GM12892 (cell line): ENCODE measurements around the gene WFDC9.
"Not testable (repeated sequence)": the region's sequence is repeated elsewhere in the genome, so short reads cannot be mapped to it uniquely, and the experiment has no call there.

ENCODE experiments used
- DNase-seq: peaks from one replicate; pipeline ENCODE4 v3.0.0; 2011; ENCODE audit not compliant: insufficient read length
- FAIRE-seq: peaks from 2 replicates; lab custom pipeline; 2011; peaks lifted over from hg19 to GRCh38; lab: Jason Lieb, UNC
- POLR2A ChIP-seq: IDR thresholded peaks from 2 replicates; pipeline ENCODE4 v1.6.1; 2011; ENCODE audit warnings: low read depth, low read length, control low read depth
- POLR2AphosphoS5 ChIP-seq: IDR thresholded peaks from 2 replicates; pipeline ENCODE4 v1.6.1; 2011; ENCODE audit warnings: low read depth, low read length, control low read depth
- TAF1 ChIP-seq: IDR thresholded peaks from 2 replicates; pipeline ENCODE4 v1.6.1; 2011; ENCODE audit warnings: low read depth, mild to moderate bottlenecking, control low read depth, low read length, borderline replicate concordance

The WFDC9 gene

GRCh38 chr20:45583502-45583901 lies 47.6 kb downstream of the WFDC9 start:
- DNase-seq (no peak), FAIRE-seq (no peak)
- TF ChIP-seq TAF1 = no peak
- TF ChIP-seq POLR2A = no peak
- TF ChIP-seq POLR2AphosphoS5 = no peak

- DNase-seq = no peak
- TF ChIP-seq TAF1 = no peak
- TF ChIP-seq POLR2A = no peak
- TF ChIP-seq POLR2AphosphoS5 = no peak
- FAIRE-seq = no peak
These were observed 49.4 kb downstream of the WFDC9 start for GRCh38 chr20:45581702-45582101.

GRCh38 chr20:45579184-45579583 lies 51.9 kb downstream of the WFDC9 start, which contains the start of gene WFDC8:
WFDC8 (minus strand) TSS chr20:45579284; CDS start chr20:45579247, 37 bp downstream.
- TF ChIP-seq POLR2A (no peak), POLR2AphosphoS5 (no peak), TAF1 (no peak)
- no peak for FAIRE-seq

GRCh38 chr20:45578231-45578630 lies 52.9 kb downstream of the WFDC9 start:
- TF ChIP-seq POLR2A = no peak
- TF ChIP-seq TAF1 = no peak
- no peak for TF ChIP-seq POLR2AphosphoS5
- FAIRE-seq (no peak), DNase-seq (no peak)

More at GRCh38 chr20:45579184-45579583, 51.9 kb downstream of the WFDC9 start, which contains the start of gene WFDC8:
- no peak for DNase-seq

- FAIRE-seq = no peak
- no peak for DNase-seq
- no peak for TF ChIP-seq POLR2AphosphoS5
- no peak for TF ChIP-seq TAF1
- TF ChIP-seq POLR2A = no peak
These were observed 54.1 kb downstream of the WFDC9 start for GRCh38 chr20:45576995-45577394.

GRCh38 chr20:45575931-45576330 lies 55.2 kb downstream of the WFDC9 start:
- no peak for DNase-seq
- TF ChIP-seq POLR2A (no peak), TAF1 (no peak), POLR2AphosphoS5 (no peak)
- FAIRE-seq = no peak

GRCh38 chr20:45569650-45570049 lies 61.4 kb downstream of the WFDC9 start:
- FAIRE-seq, DNase-seq: not testable (repeated sequence)

- DNase-seq (no peak), FAIRE-seq (no peak)
- TF ChIP-seq TAF1 = no peak
- TF ChIP-seq POLR2A = no peak
- no peak for TF ChIP-seq POLR2AphosphoS5
These were observed 66.3 kb downstream of the WFDC9 start for GRCh38 chr20:45564760-45565276.
